SK-N-SH treated with all-trans-retinoic acid at 6 μM for 48 hours (cell line): ENCODE data around the gene CYP1B1.

Source experiments
- ATAC-seq: fragments of 200-7000 bp; cut with Tn5 transposase; 3 replicates; pipeline ENCODE4 v1.9.1; 2020; ENCODE audit warnings: mild to moderate bottlenecking, moderate library complexity
- ARNTL ChIP-seq: fragments of 450-650 bp; formaldehyde crosslinking; IDR thresholded peaks from 2 replicates; pipeline ENCODE4 v1.5.0; 2020; ENCODE audit warnings: low read depth, mild to moderate bottlenecking, moderate library complexity, borderline replicate concordance
- BACH2 ChIP-seq: fragments of 250-450 bp; sonication (Bioruptor Pico); IDR thresholded peaks from 2 replicates; pipeline ENCODE4 v1.9.0; 2021; ENCODE audit warnings: mild to moderate bottlenecking, borderline replicate concordance
- CREB5 ChIP-seq: fragments of 250-450 bp; sonication (Bioruptor Pico); IDR thresholded peaks from 2 replicates; pipeline ENCODE4 v1.5.1; 2020; ENCODE audit warnings: low read depth, mild to moderate bottlenecking, moderate library complexity
- CSDC2 ChIP-seq: fragments of 250-450 bp; sonication (Bioruptor Pico); IDR thresholded peaks from 2 replicates; pipeline ENCODE4 v1.5.0; 2020; ENCODE audit warnings: mild to moderate bottlenecking, moderate library complexity
- ESRRG ChIP-seq: fragments of 250-450 bp; sonication (Bioruptor Pico); IDR thresholded peaks from 2 replicates; pipeline ENCODE4 v1.6.1; 2021; ENCODE audit warnings: mild to moderate bottlenecking
- GLIS3 ChIP-seq: fragments of 250-450 bp; sonication (Bioruptor Pico); IDR thresholded peaks from 2 replicates; pipeline ENCODE4 v1.5.0; 2020; ENCODE audit warnings: mild to moderate bottlenecking, moderate library complexity
- OSR1 ChIP-seq: fragments of 250-450 bp; sonication (Bioruptor Pico); IDR thresholded peaks from 2 replicates; pipeline ENCODE4 v1.8.0; 2022; ENCODE audit warnings: moderate library complexity, mild to moderate bottlenecking, inconsistent platforms
- PATZ1 ChIP-seq: fragments of 250-450 bp; sonication (Bioruptor Pico); IDR thresholded peaks from 2 replicates; pipeline ENCODE4 v1.8.0; 2020; ENCODE audit warnings: mild to moderate bottlenecking, moderate library complexity, borderline replicate concordance
- POU6F1 ChIP-seq: fragments of 250-450 bp; sonication (Bioruptor Pico); IDR thresholded peaks from 2 replicates; pipeline ENCODE4 v1.8.0; 2021; ENCODE audit warnings: low read depth, mild to moderate bottlenecking, moderate library complexity, borderline replicate concordance
- RARB ChIP-seq: fragments of 250-450 bp; sonication (Bioruptor Pico); IDR thresholded peaks from 2 replicates; pipeline ENCODE4 v1.8.0; 2021; ENCODE audit warnings: mild to moderate bottlenecking, moderate library complexity
- SNAI2 ChIP-seq: fragments of 250-450 bp; sonication (Bioruptor Pico); IDR thresholded peaks from 2 replicates; pipeline ENCODE4 v1.5.0; 2020; ENCODE audit warnings: mild to moderate bottlenecking, moderate library complexity
- TCF4 ChIP-seq: fragments of 250-450 bp; sonication (Bioruptor Pico); IDR thresholded peaks from 2 replicates; pipeline ENCODE4 v1.8.0; 2021; ENCODE audit warnings: mild to moderate bottlenecking, moderate library complexity, borderline replicate concordance
- TOX ChIP-seq: fragments of 250-450 bp; sonication (Bioruptor Pico); IDR thresholded peaks from 2 replicates; pipeline ENCODE4 v1.8.0; 2021; ENCODE audit warnings: mild to moderate bottlenecking, moderate library complexity, borderline replicate concordance
- TSHZ2 ChIP-seq: fragments of 250-450 bp; sonication (Bioruptor Pico); IDR thresholded peaks from 2 replicates; pipeline ENCODE4 v1.5.0; 2020; ENCODE audit warnings: mild to moderate bottlenecking, moderate library complexity
- ZC3H10 ChIP-seq: fragments of 250-450 bp; sonication (Bioruptor Pico); IDR thresholded peaks from 2 replicates; pipeline ENCODE4 v1.5.1; 2021; ENCODE audit warnings: mild to moderate bottlenecking, moderate library complexity
- ZFP3 ChIP-seq: fragments of 250-450 bp; sonication (Bioruptor Pico); IDR thresholded peaks from 2 replicates; pipeline ENCODE4 v1.5.0; 2020; ENCODE audit warnings: mild to moderate bottlenecking, moderate library complexity
- ZFP30 ChIP-seq: fragments of 450-650 bp; formaldehyde crosslinking; IDR thresholded peaks from 2 replicates; pipeline ENCODE4 v1.5.0; 2022; ENCODE audit warnings: mild to moderate bottlenecking, moderate library complexity
- ZNF8 ChIP-seq: fragments of 450-650 bp; formaldehyde crosslinking; IDR thresholded peaks from 2 replicates; pipeline ENCODE4 v1.5.0; 2020; ENCODE audit warnings: mild to moderate bottlenecking, moderate library complexity

Gene CYP1B1

GRCh38 chr2:38074764-38075506 is 1.0 kb downstream of the CYP1B1 start:
- TF ChIP-seq TSHZ2 (CRISPR knock-in tag) (no peak), ZNF8 (CRISPR knock-in tag) (no peak), ESRRG (CRISPR knock-in tag) (no peak), RARB (CRISPR knock-in tag) (no peak), SNAI2 (CRISPR knock-in tag) (no peak), BACH2 (CRISPR knock-in tag) (no peak), ARNTL (CRISPR knock-in tag) (no peak), ZC3H10 (CRISPR knock-in tag) (no peak), TOX (CRISPR knock-in tag) (no peak), CSDC2 (CRISPR knock-in tag) (no peak), ZFP30 (CRISPR knock-in tag) (no peak), CREB5 (CRISPR knock-in tag) (no peak), TCF4 (CRISPR knock-in tag) (no peak), GLIS3 (CRISPR knock-in tag) (no peak), POU6F1 (no peak)
- ATAC-seq, result no peak

- TF ChIP-seq TSHZ2 (CRISPR knock-in tag) (no peak), PATZ1 (CRISPR knock-in tag) (no peak), ZFP3 (no peak), TOX (CRISPR knock-in tag) (no peak), OSR1 (CRISPR knock-in tag) (no peak), SNAI2 (CRISPR knock-in tag) (no peak), ZFP30 (CRISPR knock-in tag) (no peak)
- ATAC-seq, result no peak
Observed at GRCh38 chr2:38074058-38074763, 1.7 kb downstream of the CYP1B1 start.
